A673 (cell line): ENCODE data around the gene CIROP. TPM values are rescaled to one million over a fixed set of nuclear protein-coding genes. Genes with fewer than 3 reads are reported as not detected.

Experiments used
- BruUV-seq: library from RNA; stranded (reverse); fragments of 400-500 nt; replicated peaks from 2 replicates; lab custom pipeline; 2021; lab: Mats Ljungman, UMichigan
- CTCF ChIA-PET: fragments of 300-600 bp; sonication (Branson Sonifier 250); formaldehyde crosslinking; loops from one replicate; lab custom pipeline; 2022; ENCODE audit warnings: antibody characterized with exemption; lab: Charles Lee
- POLR2A ChIA-PET: fragments of 300-600 bp; sonication (Branson Sonifier 250); formaldehyde crosslinking; loops from one replicate; lab custom pipeline; 2022; ENCODE audit warnings: antibody characterized with exemption; ENCODE audit not compliant: low non-redundant PET; lab: Charles Lee
- DNase-seq: peaks from one replicate; pipeline ENCODE4 v3.0.0-alpha.2; 2015; ENCODE audit warnings: low spot score
- H3K27ac ChIP-seq: fragments of 200-600 bp; sonication (generic); 2 replicates; pipeline ENCODE4 v1.5.1; 2016; ENCODE audit warnings: mixed run types, low read depth, mild to moderate bottlenecking, mixed read lengths, antibody characterized with exemption, low read length; ENCODE audit not compliant: poor library complexity, severe bottlenecking
- H3K27me3 ChIP-seq: fragments of 200-600 bp; sonication (generic); replicated peaks from 2 replicates; pipeline ENCODE4 v1.6.1; 2017; ENCODE audit warnings: mixed run types, low read depth, mild to moderate bottlenecking, mixed read lengths, antibody characterized with exemption, low read length; ENCODE audit not compliant: insufficient read depth, poor library complexity
- H3K36me3 ChIP-seq: fragments of 200-600 bp; sonication (generic); 2 replicates; pipeline ENCODE4 v1.6.1; 2016; ENCODE audit warnings: mixed run types, mild to moderate bottlenecking, mixed read lengths, antibody characterized with exemption, low read length; ENCODE audit not compliant: insufficient read depth, poor library complexity, severe bottlenecking
- H3K4me1 ChIP-seq: fragments of 200-600 bp; sonication (generic); 2 replicates; pipeline ENCODE4 v1.6.1; 2017; ENCODE audit warnings: mixed run types, mild to moderate bottlenecking, mixed read lengths, antibody characterized with exemption, low read length; ENCODE audit not compliant: insufficient read depth, poor library complexity, severe bottlenecking
- H3K4me3 ChIP-seq: fragments of 200-600 bp; sonication (generic); 2 replicates; pipeline ENCODE4 v1.5.1; 2016; ENCODE audit warnings: low read depth, mixed run types, mild to moderate bottlenecking, mixed read lengths, low read length; ENCODE audit not compliant: poor library complexity, severe bottlenecking
- H3K9me3 ChIP-seq: fragments of 200-600 bp; sonication (generic); 2 replicates; pipeline ENCODE4 v1.6.1; 2016; ENCODE audit warnings: mixed run types, low read depth, mild to moderate bottlenecking, mixed read lengths, antibody characterized with exemption, low read length; ENCODE audit not compliant: poor library complexity, severe bottlenecking
- EZH2 ChIP-seq: fragments of 200-600 bp; sonication (generic); IDR thresholded peaks from 2 replicates; pipeline ENCODE4 v1.6.1; 2017; ENCODE audit warnings: borderline replicate concordance, low read depth, mild to moderate bottlenecking, mixed read lengths, antibody characterized with exemption, low read length; ENCODE audit not compliant: poor library complexity, severe bottlenecking
- intact Hi-C: fragments of 100-400 bp; cut with micrococcal nuclease; formaldehyde crosslinking; loops from one replicate; pipeline ENCODE4 v1.10.0; 2022; ENCODE audit not compliant: unreplicated experiment
- total RNA-seq: library from RNA; stranded (reverse); gene quantifications from 2 replicates; pipeline ENCODE4 v1.2.3, GENCODE V29; 2021
- TF ChIP-seq, protein P1 (sequence below): fragments of 300-800, 200-600 bp; sonication (generic); conservative IDR thresholded peaks from 2 replicates; pipeline ENCODE4 v1.5.1; 2017; ENCODE audit warnings: low read depth, mild to moderate bottlenecking, antibody characterized with exemption, low read length, moderate library complexity, mixed read lengths

The CIROP gene
- total RNA-seq, 1 experiment from 2014 or later = not detected

GRCh38 chr14:23103581-23103980, 1.2 kb downstream of the CIROP start:
- Histone ChIP-seq H3K27me3 (no peaks in the 10 kb centered on the region), H3K9me3 (no peaks in the 10 kb centered on the region), H3K27ac (no peak overlapping the region), H3K36me3 (peaks cover 4% of the 10 kb centered on the region), H3K4me3 (no peak overlapping the region), H3K4me1 (peaks cover 15% of the 10 kb centered on the region)
- ChIA-PET CTCF (no interaction called here), POLR2A (no interaction called here)
- no TSS peak for BruUV-seq
- intact Hi-C loops = no loop called here
- DNase-seq = no peak
- TF ChIP-seq, protein P1, sequence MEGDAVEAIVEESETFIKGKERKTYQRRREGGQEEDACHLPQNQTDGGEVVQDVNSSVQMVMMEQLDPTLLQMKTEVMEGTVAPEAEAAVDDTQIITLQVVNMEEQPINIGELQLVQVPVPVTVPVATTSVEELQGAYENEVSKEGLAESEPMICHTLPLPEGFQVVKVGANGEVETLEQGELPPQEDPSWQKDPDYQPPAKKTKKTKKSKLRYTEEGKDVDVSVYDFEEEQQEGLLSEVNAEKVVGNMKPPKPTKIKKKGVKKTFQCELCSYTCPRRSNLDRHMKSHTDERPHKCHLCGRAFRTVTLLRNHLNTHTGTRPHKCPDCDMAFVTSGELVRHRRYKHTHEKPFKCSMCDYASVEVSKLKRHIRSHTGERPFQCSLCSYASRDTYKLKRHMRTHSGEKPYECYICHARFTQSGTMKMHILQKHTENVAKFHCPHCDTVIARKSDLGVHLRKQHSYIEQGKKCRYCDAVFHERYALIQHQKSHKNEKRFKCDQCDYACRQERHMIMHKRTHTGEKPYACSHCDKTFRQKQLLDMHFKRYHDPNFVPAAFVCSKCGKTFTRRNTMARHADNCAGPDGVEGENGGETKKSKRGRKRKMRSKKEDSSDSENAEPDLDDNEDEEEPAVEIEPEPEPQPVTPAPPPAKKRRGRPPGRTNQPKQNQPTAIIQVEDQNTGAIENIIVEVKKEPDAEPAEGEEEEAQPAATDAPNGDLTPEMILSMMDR = no peak
- no peak for TF ChIP-seq EZH2

GRCh38 chr14:23102801-23103200, 2.0 kb downstream of the CIROP start:
- H3K4me3 ChIP-seq = no peak overlapping the region
- POLR2A ChIA-PET = no interaction called here
- CTCF ChIA-PET = no interaction called here

DNA sequence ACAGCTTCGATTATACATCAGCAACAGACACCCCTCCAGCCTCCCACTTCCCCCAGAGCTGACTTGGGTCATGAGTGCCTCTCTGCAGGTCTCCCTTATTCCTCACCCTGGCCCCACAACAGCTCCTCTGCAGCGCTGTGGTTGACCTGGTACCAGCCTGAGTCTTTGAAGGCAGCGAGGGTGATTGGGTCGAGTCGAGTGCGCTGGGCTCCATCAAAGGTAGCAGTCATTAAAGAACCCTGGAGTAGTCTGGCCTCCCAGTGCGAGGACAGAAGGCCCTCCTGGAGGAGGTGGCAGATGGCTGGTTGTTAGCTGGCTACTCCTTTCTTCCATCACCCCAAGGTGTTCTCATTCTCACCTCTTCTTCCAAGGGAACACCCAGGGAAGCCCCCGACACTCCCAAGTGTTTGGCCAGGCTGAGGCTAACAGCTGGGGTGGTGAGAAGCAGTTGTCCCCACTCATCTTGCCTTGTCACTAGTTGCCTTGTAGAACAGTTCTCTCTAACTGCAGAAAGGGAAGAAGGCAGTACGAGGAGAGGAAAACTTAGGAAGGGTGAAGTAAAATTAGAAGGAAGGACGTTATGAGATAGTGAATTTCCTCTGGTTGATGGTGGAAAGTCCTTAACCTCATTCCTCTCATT, 2.7 kb downstream of the CIROP start:
- Histone ChIP-seq H3K36me3 (peaks cover 17% of the 10 kb centered on the region), H3K4me3 (no peak overlapping the region), H3K27me3 (no peaks in the 10 kb centered on the region), H3K27ac (no peak overlapping the region), H3K4me1 (peaks cover 16% of the 10 kb centered on the region), H3K9me3 (no peaks in the 10 kb centered on the region)
- DNase-seq = no peak
- BruUV-seq = no TSS peak
- TF ChIP-seq, protein P1 = no peak
- ChIA-PET CTCF (no interaction called here), POLR2A (no interaction called here)
- intact Hi-C loops = no loop called here

More at GRCh38 chr14:23102801-23103200, 2.0 kb downstream of the CIROP start:
- no peak for TF ChIP-seq EZH2
- TF ChIP-seq, protein P1 = no peak
- no peak for DNase-seq
- Histone ChIP-seq H3K27ac (no peak overlapping the region), H3K27me3 (no peaks in the 10 kb centered on the region), H3K36me3 (peaks cover 12% of the 10 kb centered on the region), H3K9me3 (no peaks in the 10 kb centered on the region), H3K4me1 (peaks cover 15% of the 10 kb centered on the region)
- intact Hi-C loops = no loop called here
- no TSS peak for BruUV-seq
